ENCODE results near the gene ENOX1.
A peak's percentile ranks its signal among the peaks of the same experiment; 100 is the strongest.

ENOX1 gene

DNA sequence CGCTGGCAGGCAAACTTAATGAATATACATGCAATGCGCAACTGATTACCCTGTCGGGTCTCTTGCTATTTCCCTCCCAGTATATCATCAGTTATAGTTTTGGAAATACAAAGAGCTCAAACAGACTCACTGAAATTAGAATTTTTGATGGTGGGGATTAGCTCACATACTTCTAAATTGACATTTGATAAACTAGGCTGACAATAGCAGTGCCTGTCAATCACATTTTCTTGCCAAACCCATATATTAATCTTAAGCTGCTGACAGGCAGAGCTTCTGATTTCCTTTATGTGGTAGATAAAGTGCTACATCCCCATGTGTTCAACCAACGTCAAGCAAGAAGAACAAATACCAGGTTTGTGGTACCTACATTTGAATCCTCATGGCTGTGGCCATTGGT is 521.7 kb downstream of the ENOX1 start:
- no peak for ATAC-seq

GRCh38 chr13:43264458-43264857 is 522.3 kb downstream of the ENOX1 start:
- ATAC-seq: no peak

More for the DNA sequence above, 521.7 kb downstream of the ENOX1 start:
- TF ChIP-seq CREB5 (CRISPR knock-in tag; IDR thresholded peaks at IDR 0.05; ENCODE audit: low read depth) (no peak), OSR1 (CRISPR knock-in tag; IDR thresholded peaks at IDR 0.05) (no peak), ISL1 (CRISPR knock-in tag; IDR thresholded peaks at IDR 0.05) (no peak), ZNF565 (CRISPR knock-in tag; conservative IDR thresholded peaks at IDR 0.05; ENCODE audit: low read depth) (no peak)

GRCh38 chr13:43263047-43263446 is 523.7 kb downstream of the ENOX1 start:
- ATAC-seq: no peak
- no peak for TF ChIP-seq ISL1 (CRISPR knock-in tag; IDR thresholded peaks at IDR 0.05)
- no peak for TF ChIP-seq ESRRG (CRISPR knock-in tag; IDR thresholded peaks at IDR 0.05)
- TF ChIP-seq PPARA (CRISPR knock-in tag; IDR thresholded peaks at IDR 0.05; ENCODE audit: borderline replicate concordance): no peak
- no peak for TF ChIP-seq PATZ1 (CRISPR knock-in tag; IDR thresholded peaks at IDR 0.05; ENCODE audit: borderline replicate concordance)

More at GRCh38 chr13:43264458-43264857, 522.3 kb downstream of the ENOX1 start:
- TF ChIP-seq, protein P1, sequence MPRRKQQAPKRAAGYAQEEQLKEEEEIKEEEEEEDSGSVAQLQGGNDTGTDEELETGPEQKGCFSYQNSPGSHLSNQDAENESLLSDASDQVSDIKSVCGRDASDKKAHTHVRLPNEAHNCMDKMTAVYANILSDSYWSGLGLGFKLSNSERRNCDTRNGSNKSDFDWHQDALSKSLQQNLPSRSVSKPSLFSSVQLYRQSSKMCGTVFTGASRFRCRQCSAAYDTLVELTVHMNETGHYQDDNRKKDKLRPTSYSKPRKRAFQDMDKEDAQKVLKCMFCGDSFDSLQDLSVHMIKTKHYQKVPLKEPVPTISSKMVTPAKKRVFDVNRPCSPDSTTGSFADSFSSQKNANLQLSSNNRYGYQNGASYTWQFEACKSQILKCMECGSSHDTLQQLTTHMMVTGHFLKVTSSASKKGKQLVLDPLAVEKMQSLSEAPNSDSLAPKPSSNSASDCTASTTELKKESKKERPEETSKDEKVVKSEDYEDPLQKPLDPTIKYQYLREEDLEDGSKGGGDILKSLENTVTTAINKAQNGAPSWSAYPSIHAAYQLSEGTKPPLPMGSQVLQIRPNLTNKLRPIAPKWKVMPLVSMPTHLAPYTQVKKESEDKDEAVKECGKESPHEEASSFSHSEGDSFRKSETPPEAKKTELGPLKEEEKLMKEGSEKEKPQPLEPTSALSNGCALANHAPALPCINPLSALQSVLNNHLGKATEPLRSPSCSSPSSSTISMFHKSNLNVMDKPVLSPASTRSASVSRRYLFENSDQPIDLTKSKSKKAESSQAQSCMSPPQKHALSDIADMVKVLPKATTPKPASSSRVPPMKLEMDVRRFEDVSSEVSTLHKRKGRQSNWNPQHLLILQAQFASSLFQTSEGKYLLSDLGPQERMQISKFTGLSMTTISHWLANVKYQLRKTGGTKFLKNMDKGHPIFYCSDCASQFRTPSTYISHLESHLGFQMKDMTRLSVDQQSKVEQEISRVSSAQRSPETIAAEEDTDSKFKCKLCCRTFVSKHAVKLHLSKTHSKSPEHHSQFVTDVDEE (CRISPR knock-in tag; IDR thresholded peaks at IDR 0.05): no peak
- no peak for TF ChIP-seq ZNF565 (CRISPR knock-in tag; conservative IDR thresholded peaks at IDR 0.05; ENCODE audit: low read depth)

DNA sequence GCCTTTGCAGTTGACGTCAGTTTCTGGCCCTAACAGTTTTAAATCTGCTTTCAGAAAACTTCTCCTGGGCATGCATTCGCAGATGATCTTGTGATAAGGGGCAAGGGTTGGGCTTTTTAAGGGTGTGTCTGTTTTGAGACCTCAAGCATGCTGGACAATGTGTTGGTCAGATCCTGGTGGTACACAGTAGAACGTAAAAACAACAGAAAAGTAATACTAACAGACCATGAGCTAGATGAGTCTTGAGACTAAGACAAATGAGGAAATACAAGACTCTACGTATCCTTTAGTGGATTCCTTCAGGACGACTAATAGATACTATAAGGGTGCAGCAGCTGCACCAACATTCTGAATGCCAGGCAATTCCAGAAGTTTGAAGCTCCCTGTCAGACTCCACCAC is 525.8 kb downstream of the ENOX1 start:
- peak; percentile 67 for ATAC-seq
- TF ChIP-seq TOX (CRISPR knock-in tag; IDR thresholded peaks at IDR 0.05; ENCODE audit: borderline replicate concordance) (no peak), ZC3H10 (CRISPR knock-in tag; IDR thresholded peaks at IDR 0.05) (no peak), BACH2 (CRISPR knock-in tag; IDR thresholded peaks at IDR 0.05; ENCODE audit: borderline replicate concordance) (no peak), ZFP30 (CRISPR knock-in tag; IDR thresholded peaks at IDR 0.05) (no peak)

GRCh38 chr13:43258771-43259170 is 528.0 kb downstream of the ENOX1 start:
- no peak for ATAC-seq

DNA sequence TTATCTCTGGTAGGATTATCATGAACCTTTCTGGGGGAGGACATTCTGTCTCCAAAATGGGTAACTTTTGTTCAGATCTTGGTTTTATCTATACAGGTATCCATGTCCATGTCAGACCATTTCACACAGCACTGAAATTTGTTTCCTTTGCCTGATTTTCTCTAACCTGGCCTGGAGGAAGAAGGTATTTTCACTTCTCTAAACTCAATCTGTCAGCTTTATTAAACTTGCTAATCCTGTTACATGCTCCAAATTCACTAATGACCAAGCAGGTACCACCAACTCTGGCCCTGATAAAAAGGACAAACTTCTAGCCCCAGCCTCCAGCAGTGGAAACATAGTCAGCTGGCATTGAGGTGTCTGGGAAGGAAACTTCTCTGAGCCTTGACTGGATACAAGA is 529.0 kb downstream of the ENOX1 start:
- ATAC-seq: no peak
- TF ChIP-seq ZFP30 (CRISPR knock-in tag; IDR thresholded peaks at IDR 0.05) (no peak), RARB (CRISPR knock-in tag; IDR thresholded peaks at IDR 0.05) (no peak), SNAI2 (CRISPR knock-in tag; IDR thresholded peaks at IDR 0.05) (no peak), TCF4 (CRISPR knock-in tag; IDR thresholded peaks at IDR 0.05; ENCODE audit: borderline replicate concordance) (no peak), GLIS3 (CRISPR knock-in tag; IDR thresholded peaks at IDR 0.05) (no peak), PATZ1 (CRISPR knock-in tag; IDR thresholded peaks at IDR 0.05; ENCODE audit: borderline replicate concordance) (no peak), ESRRG (CRISPR knock-in tag; IDR thresholded peaks at IDR 0.05) (no peak), ARNTL (CRISPR knock-in tag; IDR thresholded peaks at IDR 0.05; ENCODE audit: borderline replicate concordance, low read depth) (no peak), ZNF8 (CRISPR knock-in tag; IDR thresholded peaks at IDR 0.05) (no peak), ZNF565 (CRISPR knock-in tag; conservative IDR thresholded peaks at IDR 0.05; ENCODE audit: low read depth) (no peak), ZFP3 (CRISPR knock-in tag; IDR thresholded peaks at IDR 0.05) (no peak), CSDC2 (CRISPR knock-in tag; IDR thresholded peaks at IDR 0.05) (no peak), PPARA (CRISPR knock-in tag; IDR thresholded peaks at IDR 0.05; ENCODE audit: borderline replicate concordance) (no peak)
- TF ChIP-seq, protein P2, sequence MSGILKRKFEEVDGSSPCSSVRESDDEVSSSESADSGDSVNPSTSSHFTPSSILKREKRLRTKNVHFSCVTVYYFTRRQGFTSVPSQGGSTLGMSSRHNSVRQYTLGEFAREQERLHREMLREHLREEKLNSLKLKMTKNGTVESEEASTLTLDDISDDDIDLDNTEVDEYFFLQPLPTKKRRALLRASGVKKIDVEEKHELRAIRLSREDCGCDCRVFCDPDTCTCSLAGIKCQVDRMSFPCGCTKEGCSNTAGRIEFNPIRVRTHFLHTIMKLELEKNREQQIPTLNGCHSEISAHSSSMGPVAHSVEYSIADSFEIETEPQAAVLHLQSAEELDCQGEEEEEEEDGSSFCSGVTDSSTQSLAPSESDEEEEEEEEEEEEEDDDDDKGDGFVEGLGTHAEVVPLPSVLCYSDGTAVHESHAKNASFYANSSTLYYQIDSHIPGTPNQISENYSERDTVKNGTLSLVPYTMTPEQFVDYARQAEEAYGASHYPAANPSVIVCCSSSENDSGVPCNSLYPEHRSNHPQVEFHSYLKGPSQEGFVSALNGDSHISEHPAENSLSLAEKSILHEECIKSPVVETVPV (CRISPR knock-in tag; IDR thresholded peaks at IDR 0.05): no peak
- TF ChIP-seq, protein P1 (CRISPR knock-in tag; IDR thresholded peaks at IDR 0.05): no peak

More at GRCh38 chr13:43258771-43259170, 528.0 kb downstream of the ENOX1 start:
- no peak for TF ChIP-seq ARNTL (CRISPR knock-in tag; IDR thresholded peaks at IDR 0.05; ENCODE audit: borderline replicate concordance, low read depth)
- no peak for TF ChIP-seq ZFP3 (CRISPR knock-in tag; IDR thresholded peaks at IDR 0.05)
- TF ChIP-seq PPARA (CRISPR knock-in tag; IDR thresholded peaks at IDR 0.05; ENCODE audit: borderline replicate concordance): no peak
